ENCODE results near the gene SLC44A3. TPM values are rescaled to one million over a fixed set of nuclear protein-coding genes. Genes with fewer than 3 reads are reported as not detected.
A peak's percentile ranks its signal among the peaks of the same experiment; 100 is the strongest.

The SLC44A3 gene
- total RNA-seq, 2 donors from 2014 or later, result 5.5 to 6.3 TPM

DNA sequence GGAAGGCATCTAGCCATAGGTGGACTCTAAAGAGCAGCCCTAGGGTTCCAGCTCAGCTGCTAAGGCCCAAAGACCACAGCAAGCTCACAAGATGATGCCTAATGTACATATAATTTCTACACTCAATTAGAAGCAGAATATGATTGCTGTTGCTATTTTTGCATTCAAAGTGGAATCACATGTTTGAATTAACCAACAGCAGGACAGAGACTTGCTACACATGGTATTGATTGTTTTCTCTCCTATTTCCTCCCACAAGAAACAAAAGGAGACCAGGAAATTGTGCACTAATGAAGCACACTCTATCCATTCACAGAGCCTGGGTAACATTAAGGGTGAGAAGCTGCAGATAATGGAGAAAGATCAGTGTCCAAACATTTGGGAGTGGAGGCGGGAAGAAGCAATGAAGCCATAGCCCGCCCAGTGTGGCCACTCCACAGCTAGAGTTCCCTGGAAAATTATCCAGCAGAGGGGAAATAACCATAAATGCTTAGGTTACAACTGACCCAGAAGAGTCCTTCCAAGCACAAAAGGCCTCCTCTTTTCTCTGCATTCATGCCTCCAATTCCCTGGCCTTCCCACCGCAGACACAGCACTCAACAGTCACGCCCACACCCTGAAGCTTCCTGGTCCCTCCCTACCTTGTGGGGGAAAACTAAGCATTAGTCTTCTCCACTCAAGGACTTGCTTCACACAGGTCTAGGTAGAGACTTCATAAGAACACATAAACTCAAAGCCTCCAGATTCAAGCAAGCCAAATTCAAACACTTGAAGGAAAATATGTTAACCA, 99.3 kb downstream of the SLC44A3 start:
- no peaks in the 10 kb centered on the region for H3K9me3 Mint-ChIP-seq
- H3K9me3 ChIP-seq (ENCODE audit: control insufficient read depth, low read length), result no peaks in the 10 kb centered on the region
- peaks cover 68% of the 10 kb centered on the region for H3K36me3 ChIP-seq (ENCODE audit: control insufficient read depth, insufficient read depth, low read length)
- peaks cover 28% of the 10 kb centered on the region for H3K36me3 Mint-ChIP-seq (ENCODE audit: low read depth)
- no peak overlapping the region for H3K9ac ChIP-seq (ENCODE audit: extremely low read depth, low read length, poor library complexity, severe bottlenecking)
- WGBS, 2 experiments (ENCODE audit: insufficient coverage in 1 of 2, insufficient read length in 1 of 2), result 89 to 94% methylated on average over 2 to 4 of the region's 4 CpGs
- peaks cover 58% of the 10 kb centered on the region for H3K4me1 Mint-ChIP-seq
- no peak overlapping the region for H3K27ac ChIP-seq (ENCODE audit: low read depth, low read length)
- no peak overlapping the region for H3K4me3 ChIP-seq (ENCODE audit: low read length)
- H3K27me3 Mint-ChIP-seq (ENCODE audit: insufficient read depth), result no peaks in the 10 kb centered on the region
- DNase-seq, result no peak
- TF ChIP-seq, protein P1, sequence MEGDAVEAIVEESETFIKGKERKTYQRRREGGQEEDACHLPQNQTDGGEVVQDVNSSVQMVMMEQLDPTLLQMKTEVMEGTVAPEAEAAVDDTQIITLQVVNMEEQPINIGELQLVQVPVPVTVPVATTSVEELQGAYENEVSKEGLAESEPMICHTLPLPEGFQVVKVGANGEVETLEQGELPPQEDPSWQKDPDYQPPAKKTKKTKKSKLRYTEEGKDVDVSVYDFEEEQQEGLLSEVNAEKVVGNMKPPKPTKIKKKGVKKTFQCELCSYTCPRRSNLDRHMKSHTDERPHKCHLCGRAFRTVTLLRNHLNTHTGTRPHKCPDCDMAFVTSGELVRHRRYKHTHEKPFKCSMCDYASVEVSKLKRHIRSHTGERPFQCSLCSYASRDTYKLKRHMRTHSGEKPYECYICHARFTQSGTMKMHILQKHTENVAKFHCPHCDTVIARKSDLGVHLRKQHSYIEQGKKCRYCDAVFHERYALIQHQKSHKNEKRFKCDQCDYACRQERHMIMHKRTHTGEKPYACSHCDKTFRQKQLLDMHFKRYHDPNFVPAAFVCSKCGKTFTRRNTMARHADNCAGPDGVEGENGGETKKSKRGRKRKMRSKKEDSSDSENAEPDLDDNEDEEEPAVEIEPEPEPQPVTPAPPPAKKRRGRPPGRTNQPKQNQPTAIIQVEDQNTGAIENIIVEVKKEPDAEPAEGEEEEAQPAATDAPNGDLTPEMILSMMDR (conservative IDR thresholded peaks at IDR 0.05), result no peak
- H3K4me3 Mint-ChIP-seq, result no peak overlapping the region
- H3K4me1 ChIP-seq (ENCODE audit: control insufficient read depth, insufficient read depth, low read length), result peaks cover 8% of the 10 kb centered on the region
- peak overlapping the region; percentile 61 for H3K27ac Mint-ChIP-seq
- H3K27me3 ChIP-seq (ENCODE audit: control insufficient read depth, insufficient read depth, low read length, poor library complexity, severe bottlenecking), result no peaks in the 10 kb centered on the region

DNA sequence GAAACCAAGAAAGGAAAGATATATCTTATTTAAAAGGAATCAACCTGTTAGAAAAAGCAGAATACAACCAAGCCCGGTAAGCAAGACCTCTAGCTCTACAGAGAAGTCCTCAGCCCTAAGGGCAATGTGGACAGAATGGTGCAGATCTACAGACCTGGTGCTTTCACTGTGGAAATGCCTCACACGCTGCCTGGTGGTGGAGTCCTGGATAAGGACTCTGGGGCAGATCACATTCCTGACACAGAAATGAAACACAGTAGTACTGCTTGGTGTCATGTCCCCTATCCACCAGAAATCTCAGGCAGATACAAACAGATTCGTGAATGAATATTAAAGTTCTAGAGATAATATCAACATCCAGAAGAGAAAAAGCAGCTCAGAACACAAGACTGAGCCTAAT, 99.9 kb downstream of the SLC44A3 start:
- 91 to 100% methylated on average over 2 to 3 of the region's 3 CpGs for WGBS, 2 experiments (ENCODE audit: insufficient coverage in 1 of 2, insufficient read length in 1 of 2)
- Histone ChIP-seq H3K4me1 (ENCODE audit: control insufficient read depth, insufficient read depth, low read length) (peaks cover 10% of the 10 kb centered on the region), H3K9ac (ENCODE audit: extremely low read depth, low read length, poor library complexity, severe bottlenecking) (no peak overlapping the region), H3K9me3 (ENCODE audit: control insufficient read depth, low read length) (no peaks in the 10 kb centered on the region), H3K4me3 (ENCODE audit: low read length) (no peak overlapping the region), H3K36me3 (ENCODE audit: control insufficient read depth, insufficient read depth, low read length) (peaks cover 71% of the 10 kb centered on the region), H3K27me3 (ENCODE audit: control insufficient read depth, insufficient read depth, low read length, poor library complexity, severe bottlenecking) (no peaks in the 10 kb centered on the region), H3K27ac (ENCODE audit: low read depth, low read length) (no peak overlapping the region)
- no peaks in the 10 kb centered on the region for H3K9me3 Mint-ChIP-seq
- H3K4me3 Mint-ChIP-seq, result no peak overlapping the region
- H3K4me1 Mint-ChIP-seq, result peaks cover 61% of the 10 kb centered on the region
- TF ChIP-seq, protein P1 (conservative IDR thresholded peaks at IDR 0.05), result no peak
- DNase-seq, result no peak
- H3K27me3 Mint-ChIP-seq (ENCODE audit: insufficient read depth), result no peaks in the 10 kb centered on the region
- peak overlapping the region; percentile 61 for H3K27ac Mint-ChIP-seq
- H3K36me3 Mint-ChIP-seq (ENCODE audit: low read depth), result peaks cover 29% of the 10 kb centered on the region

DNA sequence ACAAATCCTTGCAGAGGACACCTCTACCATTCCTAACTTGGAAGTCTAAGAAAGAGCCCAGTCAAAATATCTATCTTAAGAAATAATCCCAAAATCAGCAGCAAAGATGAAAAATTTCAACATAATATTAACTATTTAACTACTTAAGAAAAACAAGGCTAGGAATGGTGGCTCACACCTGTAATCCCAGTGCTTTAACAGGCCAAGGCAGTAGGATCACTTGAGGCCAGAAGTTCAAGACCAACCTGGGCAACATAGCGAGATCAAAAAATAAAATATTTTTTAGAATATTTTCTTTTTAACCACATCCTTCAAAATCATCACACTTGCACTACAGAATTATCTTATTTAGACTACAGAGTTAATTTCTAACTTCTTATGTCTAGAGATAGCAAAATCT, 101.8 kb downstream of the SLC44A3 start:
- H3K27me3 ChIP-seq (ENCODE audit: control insufficient read depth, insufficient read depth, low read length, poor library complexity, severe bottlenecking), result no peaks in the 10 kb centered on the region
- DNase-seq, result no peak
- Mint-ChIP-seq H3K36me3 (ENCODE audit: low read depth) (peaks cover 20% of the 10 kb centered on the region), H3K4me3 (no peak overlapping the region), H3K27me3 (ENCODE audit: insufficient read depth) (no peaks in the 10 kb centered on the region), H3K27ac (no peak overlapping the region), H3K9me3 (no peaks in the 10 kb centered on the region), H3K4me1 (peaks cover 51% of the 10 kb centered on the region)
- TF ChIP-seq, protein P1 (conservative IDR thresholded peaks at IDR 0.05), result no peak
- no peak overlapping the region for H3K9ac ChIP-seq (ENCODE audit: extremely low read depth, low read length, poor library complexity, severe bottlenecking)
- H3K4me3 ChIP-seq (ENCODE audit: low read length), result no peak overlapping the region
- no peaks in the 10 kb centered on the region for H3K9me3 ChIP-seq (ENCODE audit: control insufficient read depth, low read length)
- H3K4me1 ChIP-seq (ENCODE audit: control insufficient read depth, insufficient read depth, low read length), result peaks cover 10% of the 10 kb centered on the region
- 100% methylated on average over 1 of the region's 1 CpG; no CpG with 5 or more reads in 1 of the 2 experiments for WGBS, 2 experiments (ENCODE audit: insufficient coverage in 1 of 2, insufficient read length in 1 of 2)
- H3K36me3 ChIP-seq (ENCODE audit: control insufficient read depth, insufficient read depth, low read length), result peaks cover 57% of the 10 kb centered on the region
- no peak overlapping the region for H3K27ac ChIP-seq (ENCODE audit: low read depth, low read length)
